CD14-positive monocyte (primary cell): Measurements from ENCODE around the gene SLC22A7. TPM values are rescaled to one million over a fixed set of nuclear protein-coding genes. Genes with fewer than 3 reads are reported as not detected.

ENCODE experiments used
- DNase-seq, 3 donors: peaks; one replicate each; pipeline ENCODE4 v3.0.0-alpha.2; 2011 to 2022
- H2AFZ ChIP-seq: 2 replicates; pipeline ENCODE4 v1.6.0; 2012; ENCODE audit warnings: mild to moderate bottlenecking, low read depth, low read length, inconsistent platforms; ENCODE audit not compliant: insufficient read depth, poor library complexity, severe bottlenecking
- H3K27ac ChIP-seq, 2 donors: 1 replicate in 1 of 2; 2 replicates in 1 of 2; pipeline ENCODE4 v1.5.1; 2012 to 2013; ENCODE audit warnings: low read length in 2 of 2, control low read depth in 1 of 2, inconsistent platforms in 1 of 2, low read depth in 1 of 2, mild to moderate bottlenecking in 1 of 2
- H3K27me3 ChIP-seq, 2 donors: one replicate each; pipeline versions ENCODE4 v1.6.0 to v1.6.1; 2011 to 2013; ENCODE audit warnings: low read length in 2 of 2; ENCODE audit not compliant: control insufficient read depth in 2 of 2, insufficient read depth in 2 of 2
- H3K36me3 ChIP-seq, 2 donors: replicated peaks in 1 of 2; 1 replicate in 1 of 2; 2 replicates in 1 of 2; pipeline versions ENCODE4 v1.5.1 to v1.6.1; 2012 to 2013; ENCODE audit warnings: low read length in 2 of 2, control low read depth in 1 of 2, inconsistent platforms in 1 of 2, mild to moderate bottlenecking in 1 of 2; ENCODE audit not compliant: insufficient read depth in 2 of 2, control insufficient read depth in 1 of 2
- H3K4me1 ChIP-seq, 2 donors: 1 replicate in 1 of 2; 2 replicates in 1 of 2; pipeline versions ENCODE4 v1.5.1 to v1.6.1; 2012 to 2013; ENCODE audit warnings: low read length in 2 of 2, control low read depth in 1 of 2, inconsistent platforms in 1 of 2, mild to moderate bottlenecking in 1 of 2, moderate library complexity in 1 of 2; ENCODE audit not compliant: insufficient read depth in 2 of 2, control insufficient read depth in 1 of 2
- H3K4me2 ChIP-seq: replicated peaks from 2 replicates; pipeline ENCODE3; 2012; ENCODE audit warnings: low read length, moderate library complexity, mild to moderate bottlenecking; ENCODE audit not compliant: poor library complexity, severe bottlenecking; ENCODE audit errors: extremely low read depth
- H3K4me3 ChIP-seq, 3 experiments: fragments of 200-600 bp in 1 of 3; sonication (generic) in 1 of 3; replicated peaks in 1 of 3; 1 replicate in 2 of 3; 2 replicates in 1 of 3; pipeline ENCODE4 v1.5.1; 2011 to 2013; ENCODE audit warnings: low read length in 3 of 3, mild to moderate bottlenecking in 3 of 3, control low read depth in 2 of 3, low read depth in 2 of 3, inconsistent platforms in 1 of 3, moderate library complexity in 1 of 3
- H3K79me2 ChIP-seq: 2 replicates; pipeline ENCODE4 v1.6.0; 2012; ENCODE audit warnings: mild to moderate bottlenecking, control low read depth, inconsistent platforms, low read length, moderate library complexity; ENCODE audit not compliant: insufficient read depth
- H3K9ac ChIP-seq: 2 replicates; pipeline ENCODE4 v1.6.0; 2017; ENCODE audit warnings: low read length, mild to moderate bottlenecking; ENCODE audit not compliant: insufficient read depth, poor library complexity, severe bottlenecking
- H3K9me3 ChIP-seq, 2 donors: replicated peaks in 1 of 2; 1 replicate in 1 of 2; 2 replicates in 1 of 2; pipeline versions ENCODE4 v1.5.1 to v1.6.1; 2012 to 2013; ENCODE audit warnings: low read length in 2 of 2, control low read depth in 1 of 2; ENCODE audit not compliant: control insufficient read depth in 1 of 2, insufficient read depth in 1 of 2
- H4K20me1 ChIP-seq: 2 replicates; pipeline ENCODE4 v1.6.0; 2012; ENCODE audit warnings: mild to moderate bottlenecking, low read length, control low read depth, moderate library complexity; ENCODE audit not compliant: insufficient read depth
- H3K27ac Mint-ChIP-seq, 7 donors: one replicate each; pipeline ENCODE4 v1.8.0; 2020; ENCODE audit warnings: mild to moderate bottlenecking in 7 of 7, mixed read lengths in 7 of 7, moderate library complexity in 6 of 7, inconsistent platforms in 2 of 7
- H3K27me3 Mint-ChIP-seq, 3 donors: one replicate each; pipeline ENCODE4 v1.8.0; 2021 to 2022; ENCODE audit warnings: low read depth in 3 of 3, mild to moderate bottlenecking in 3 of 3, mixed read lengths in 3 of 3, moderate library complexity in 3 of 3, inconsistent platforms in 1 of 3
- H3K36me3 Mint-ChIP-seq, 2 donors: one replicate each; pipeline ENCODE4 v1.8.0; 2020; ENCODE audit warnings: mixed read lengths in 2 of 2, inconsistent platforms in 1 of 2, mild to moderate bottlenecking in 1 of 2
- H3K4me1 Mint-ChIP-seq: one replicate; pipeline ENCODE4 v1.8.0; 2020; ENCODE audit warnings: mild to moderate bottlenecking, mixed read lengths
- H3K4me3 Mint-ChIP-seq, 2 donors: one replicate each; pipeline ENCODE4 v1.8.0; 2020; ENCODE audit warnings: mild to moderate bottlenecking in 2 of 2, mixed read lengths in 2 of 2, moderate library complexity in 1 of 2
- H3K9me3 Mint-ChIP-seq, 7 donors: one replicate each; pipeline ENCODE4 v1.8.0; 2020 to 2022; ENCODE audit warnings: mixed read lengths in 7 of 7, mild to moderate bottlenecking in 6 of 7, moderate library complexity in 6 of 7, inconsistent platforms in 2 of 7
- WGBS: methylation state at CpG from one replicate; pipeline ENCODE4 v1.1.5; 2013; ENCODE audit warnings: missing lambda C conversion rate; ENCODE audit not compliant: insufficient coverage; 5-methylcytosine and 5-hydroxymethylcytosine counted together
- intact Hi-C, 2 donors: fragments of 100-400 bp; cut with micrococcal nuclease; formaldehyde crosslinking; loops; one replicate each; pipeline versions ENCODE4 v1.15.0 to v1.15.1; 2023
- polyA plus RNA-seq, 3 donors: library from polyadenylated mRNA; depleted of rRNA in 1 of 3; unstranded in 2 of 3; stranded (reverse) in 1 of 3; fragments of 300-500 nt in 2 of 3; fragments of >200 nt in 1 of 3; fragmentation: Illumina TruSeq in 2 of 3; gene quantifications; 1 replicate in 2 of 3; 2 replicates in 1 of 3; pipeline ENCODE4 v1.2.3, GENCODE V29; 2012 to 2021
- TF ChIP-seq, protein P1 (sequence below): fragments of 200-600 bp; IDR thresholded peaks from one replicate; pipeline ENCODE4 v1.8.0; 2022; ENCODE audit warnings: antibody characterized with exemption, mild to moderate bottlenecking

SLC22A7 gene
- polyA plus RNA-seq, 3 donors, result not detected

DNA sequence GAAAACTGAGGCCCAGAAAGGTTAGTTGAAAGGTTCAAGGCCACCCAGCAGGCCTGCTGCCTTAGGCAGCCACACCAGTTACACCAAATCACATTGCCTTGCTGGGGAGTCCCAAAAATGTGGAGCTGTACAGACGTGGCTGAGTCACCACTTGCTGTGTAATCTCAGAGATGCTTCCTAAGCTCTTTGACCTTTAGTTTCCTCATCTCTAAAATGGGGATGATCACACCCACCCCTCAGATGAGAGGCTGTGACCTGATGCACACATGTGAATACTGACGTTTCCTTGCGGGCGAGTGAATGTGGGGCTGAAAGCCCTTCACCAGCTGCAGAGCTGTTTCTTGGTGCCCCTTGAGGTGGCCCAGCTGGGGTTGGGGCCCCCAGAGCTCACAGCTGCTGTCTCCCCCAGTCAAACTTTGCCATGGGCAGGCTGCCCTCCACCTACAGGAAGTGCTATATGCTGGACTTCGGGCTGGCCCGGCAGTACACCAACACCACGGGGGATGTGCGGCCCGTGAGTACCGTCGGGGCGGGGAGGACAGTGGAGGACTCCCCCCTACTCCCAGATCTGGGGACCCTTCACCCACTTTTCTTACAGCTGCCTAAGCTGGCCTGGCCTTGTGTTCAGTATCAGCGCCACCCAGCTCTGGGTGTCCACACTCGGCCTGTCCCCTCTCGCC lies 43.8 kb upstream of the SLC22A7 start:
- Histone ChIP-seq H3K27ac (no peak overlapping the region), H3K4me2 (no peak overlapping the region), H2AFZ (no peak overlapping the region), H3K4me1 (no peaks in the 10 kb centered on the region), H4K20me1 (no peaks in the 10 kb centered on the region), H3K27me3 (peaks cover 10 to 36% of the 10 kb centered on the region in 2 donors), H3K36me3 (no peaks in the 10 kb centered on the region), H3K79me2 (no peaks in the 10 kb centered on the region), H3K9me3 (no peaks in the 10 kb centered on the region), H3K4me3 (no peak overlapping the region), H3K9ac (no peak overlapping the region)
- peaks cover 7% of the 10 kb centered on the region for H3K4me1 Mint-ChIP-seq
- H3K36me3 Mint-ChIP-seq, result no peaks in the 10 kb centered on the region
- intact Hi-C loops, result no loop called here
- DNase-seq, result peak in 1 of 3 donors; percentile 43
- peaks cover 0 to 6% (median 0%) of the 10 kb centered on the region in 7 donors for H3K9me3 Mint-ChIP-seq
- no peak overlapping the region for H3K4me3 Mint-ChIP-seq
- peaks cover 36 to 49% (median 48%) of the 10 kb centered on the region in 3 donors for H3K27me3 Mint-ChIP-seq
- TF ChIP-seq, protein P1, sequence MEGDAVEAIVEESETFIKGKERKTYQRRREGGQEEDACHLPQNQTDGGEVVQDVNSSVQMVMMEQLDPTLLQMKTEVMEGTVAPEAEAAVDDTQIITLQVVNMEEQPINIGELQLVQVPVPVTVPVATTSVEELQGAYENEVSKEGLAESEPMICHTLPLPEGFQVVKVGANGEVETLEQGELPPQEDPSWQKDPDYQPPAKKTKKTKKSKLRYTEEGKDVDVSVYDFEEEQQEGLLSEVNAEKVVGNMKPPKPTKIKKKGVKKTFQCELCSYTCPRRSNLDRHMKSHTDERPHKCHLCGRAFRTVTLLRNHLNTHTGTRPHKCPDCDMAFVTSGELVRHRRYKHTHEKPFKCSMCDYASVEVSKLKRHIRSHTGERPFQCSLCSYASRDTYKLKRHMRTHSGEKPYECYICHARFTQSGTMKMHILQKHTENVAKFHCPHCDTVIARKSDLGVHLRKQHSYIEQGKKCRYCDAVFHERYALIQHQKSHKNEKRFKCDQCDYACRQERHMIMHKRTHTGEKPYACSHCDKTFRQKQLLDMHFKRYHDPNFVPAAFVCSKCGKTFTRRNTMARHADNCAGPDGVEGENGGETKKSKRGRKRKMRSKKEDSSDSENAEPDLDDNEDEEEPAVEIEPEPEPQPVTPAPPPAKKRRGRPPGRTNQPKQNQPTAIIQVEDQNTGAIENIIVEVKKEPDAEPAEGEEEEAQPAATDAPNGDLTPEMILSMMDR, result no peak
- no peak overlapping the region for H3K27ac Mint-ChIP-seq
- WGBS, result 96% methylated on average over 14 of the region's 15 CpGs

DNA sequence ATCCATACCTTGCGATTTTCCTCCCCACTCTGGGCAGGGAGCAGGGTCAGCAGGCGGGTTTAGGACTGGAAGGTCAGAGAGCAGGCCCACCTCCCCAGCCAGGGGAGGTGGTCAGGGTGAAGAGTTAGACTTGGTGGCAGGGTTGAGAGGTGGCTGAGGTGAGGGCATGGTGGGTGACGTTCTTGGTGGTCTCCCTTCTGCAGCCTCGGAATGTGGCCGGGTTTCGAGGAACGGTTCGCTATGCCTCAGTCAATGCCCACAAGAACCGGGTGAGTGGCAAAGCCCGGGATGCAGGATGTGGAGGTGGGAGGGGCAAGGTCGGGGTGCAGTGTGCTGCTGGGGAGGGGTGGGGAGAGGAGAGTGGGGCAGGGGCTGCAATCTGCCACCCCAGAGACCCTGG lies 43.2 kb upstream of the SLC22A7 start:
- no peaks in the 10 kb centered on the region for H3K36me3 Mint-ChIP-seq
- no peak overlapping the region for H3K27ac Mint-ChIP-seq
- WGBS, result 74% methylated on average over 6 of the region's 11 CpGs
- intact Hi-C loops, result no loop called here
- H3K9me3 ChIP-seq, result no peaks in the 10 kb centered on the region
- H3K9me3 Mint-ChIP-seq, result peaks cover 0 to 6% (median 0%) of the 10 kb centered on the region in 7 donors
- H3K27me3 ChIP-seq, result peaks cover 10 to 36% of the 10 kb centered on the region in 2 donors
- H3K9ac ChIP-seq, result no peak overlapping the region
- H3K4me3 Mint-ChIP-seq, result no peak overlapping the region
- no peaks in the 10 kb centered on the region for H3K36me3 ChIP-seq
- no peak for DNase-seq
- TF ChIP-seq, protein P1, result no peak
- peaks cover 37 to 49% (median 45%) of the 10 kb centered on the region in 3 donors for H3K27me3 Mint-ChIP-seq
- no peak overlapping the region for H3K4me2 ChIP-seq
- H3K79me2 ChIP-seq, result no peaks in the 10 kb centered on the region
- no peak overlapping the region for H2AFZ ChIP-seq
- H3K27ac ChIP-seq, result no peak overlapping the region
- H3K4me3 ChIP-seq, result no peak overlapping the region
- H3K4me1 Mint-ChIP-seq, result peaks cover 7% of the 10 kb centered on the region
- H4K20me1 ChIP-seq, result no peaks in the 10 kb centered on the region
- no peaks in the 10 kb centered on the region for H3K4me1 ChIP-seq
